HG03521 (cell line): ENCODE data around the gene DHRS3.

Source experiments
- ATAC-seq: cut with Tn5 transposase; IDR thresholded peaks from one replicate; pipeline ENCODE4 v1.9.1; 2021; ENCODE audit warnings: mild to moderate bottlenecking, moderate library complexity; ENCODE audit not compliant: unreplicated experiment

Gene DHRS3

GRCh38 chr1:12521096-12521495, 96.9 kb downstream of the DHRS3 start:
- no peak for ATAC-seq

DNA sequence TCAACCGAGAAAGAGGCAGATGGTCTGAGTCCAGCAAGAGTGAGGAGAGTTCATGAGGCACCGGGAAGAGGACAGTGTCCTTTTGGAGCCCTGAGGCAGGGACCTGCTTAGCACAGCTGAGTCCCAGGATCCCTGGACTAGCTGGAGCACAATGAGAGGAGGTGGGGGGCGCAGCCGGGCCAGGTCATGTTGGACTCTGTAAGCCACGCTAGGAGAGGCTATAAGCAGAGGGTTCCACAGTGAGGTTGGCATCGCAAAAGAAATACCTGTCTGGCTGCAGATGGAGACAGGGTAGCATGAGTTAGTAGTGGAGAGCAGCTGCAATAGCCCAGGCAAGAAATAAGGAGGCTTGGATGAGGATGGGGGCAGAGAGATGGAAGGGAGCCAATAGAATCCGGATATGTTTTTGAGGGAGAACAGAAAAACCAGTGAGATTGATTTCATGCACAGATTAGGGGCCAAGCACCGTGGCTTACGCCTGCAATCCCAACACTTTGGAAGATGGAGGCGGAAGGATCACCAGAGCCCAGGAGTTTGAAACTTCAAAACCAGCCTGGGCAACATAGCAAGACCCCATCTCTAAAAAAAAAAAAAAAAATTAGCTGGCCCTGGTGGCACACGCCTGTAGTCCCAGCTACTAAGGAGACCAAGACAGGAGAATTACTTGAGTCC, 98.2 kb downstream of the DHRS3 start:
- no peak for ATAC-seq

- ATAC-seq, result no peak
These were observed 98.9 kb downstream of the DHRS3 start for GRCh38 chr1:12518931-12519692.
